Adrenal gland (tissue), 12 donors: ENCODE measurements around the gene TEAD1. TPM values are rescaled to one million over a fixed set of nuclear protein-coding genes. Genes with fewer than 3 reads are reported as not detected.

Experiments
- DNase-seq, 7 donors: peaks; one replicate each; pipeline ENCODE4 v3.0.0-alpha.2; 2019 to 2020
- H3K27ac ChIP-seq, 5 donors: fragments of 200-600 bp; sonication (generic) in 4 of 5; 1 replicate in 3 of 5; 2 replicates in 2 of 5; pipeline versions ENCODE4 v1.5.1 to v1.8.0; 2016 to 2020; ENCODE audit warnings: mild to moderate bottlenecking in 1 of 5
- H3K27me3 ChIP-seq: fragments of 200-600 bp; 2 replicates; pipeline ENCODE4 v1.8.0; 2021
- H3K36me3 ChIP-seq, 2 donors: fragments of 200-600 bp; replicated peaks in 1 of 2; 1 replicate in 1 of 2; 2 replicates in 1 of 2; pipeline versions ENCODE4 v1.5.1 to v1.8.0; 2018 to 2022
- H3K4me1 ChIP-seq, 2 donors: fragments of 200-600 bp; replicated peaks in 1 of 2; 1 replicate in 1 of 2; 2 replicates in 1 of 2; pipeline versions ENCODE4 v1.5.1 to v1.8.0; 2018 to 2021
- H3K4me3 ChIP-seq, 4 donors: fragments of 200-600 bp; sonication (generic) in 3 of 4; one replicate each; pipeline ENCODE4 v1.5.1; 2016 to 2018
- H3K9me3 ChIP-seq, 3 donors: fragments of 200-600 bp; sonication (generic) in 1 of 3; replicated peaks in 1 of 3; 1 replicate in 2 of 3; 2 replicates in 1 of 3; pipeline versions ENCODE4 v1.5.1 to v1.8.0; 2016 to 2021
- POLR2A ChIP-seq, 2 donors: fragments of 450-650 bp; IDR thresholded peaks; one replicate each; pipeline ENCODE4 v1.6.1; 2017; ENCODE audit warnings: antibody characterized with exemption in 2 of 2, mild to moderate bottlenecking in 2 of 2, moderate library complexity in 1 of 2
- WGBS, 4 donors: extraction: QIAGEN DNeasy Blood & Tissue Kit in 2 of 4; methylation state at CpG; one replicate each; pipeline versions ENCODE4 v1.1.5 to v1.1.7; 2013 to 2017; 5-methylcytosine and 5-hydroxymethylcytosine counted together
- intact Hi-C, 2 donors: fragments of 100-400 bp; cut with DNase I; formaldehyde crosslinking; loops; one replicate each; pipeline versions ENCODE4 v1.14.1 to v1.15.0; 2022 to 2023
- polyA plus RNA-seq, 3 donors: library from polyadenylated mRNA; stranded (reverse); fragments of 200-250 nt in 2 of 3; fragments of 350-450 nt in 1 of 3; fragmentation: Illumina TruSeq in 1 of 3; extraction: RNeasy Lipid Tissue Mini Kit (QIAGEN cat#74804) in 1 of 3; gene quantifications; one replicate each; pipeline ENCODE4 v1.2.3, GENCODE V29; 2013 to 2014
- total RNA-seq, 9 donors: library from RNA; depleted of rRNA in 4 of 9; stranded (reverse); fragments of >200 nt in 4 of 9; fragments of 120-200 nt in 1 of 9; fragmentation: NEBNext Ultra II Directional in 1 of 9; extraction: Animal tissue kit (Norgen Biotek cat#: 25700) in 1 of 9; gene quantifications; one replicate each; pipeline versions ENCODE4 v1.1.0 to v1.2.4, GENCODE V29; 2013 to 2023
- TF ChIP-seq, protein P1 (sequence below), 6 experiments: fragments of 450-650 bp in 4 of 6; fragments of 200-600 bp in 2 of 6; sonication (generic) in 1 of 6; IDR thresholded peaks; 1 replicate in 5 of 6; 2 replicates in 1 of 6; pipeline versions ENCODE4 v1.5.1 to v1.8.0; 2016 to 2021; ENCODE audit warnings: antibody characterized with exemption in 6 of 6, mild to moderate bottlenecking in 2 of 6, moderate library complexity in 1 of 6
- donor health status: healthy with polysubstance abuse.
- donor health status: Bipolar disorder and iron deficiency.
- donor health status: DM: yes; HTN: yes; CAD: no.
- donor health status: DM: no; HTN: no; CAD: no.
- donor health status: DM: no; HTN: no; CAD: no.
- donor health status: DM: yes; HTN: yes; CAD: no.

TEAD1 gene
- total and polyA plus RNA-seq, 12 donors = 3.9 to 49.9 (median 35.1) TPM

DNA sequence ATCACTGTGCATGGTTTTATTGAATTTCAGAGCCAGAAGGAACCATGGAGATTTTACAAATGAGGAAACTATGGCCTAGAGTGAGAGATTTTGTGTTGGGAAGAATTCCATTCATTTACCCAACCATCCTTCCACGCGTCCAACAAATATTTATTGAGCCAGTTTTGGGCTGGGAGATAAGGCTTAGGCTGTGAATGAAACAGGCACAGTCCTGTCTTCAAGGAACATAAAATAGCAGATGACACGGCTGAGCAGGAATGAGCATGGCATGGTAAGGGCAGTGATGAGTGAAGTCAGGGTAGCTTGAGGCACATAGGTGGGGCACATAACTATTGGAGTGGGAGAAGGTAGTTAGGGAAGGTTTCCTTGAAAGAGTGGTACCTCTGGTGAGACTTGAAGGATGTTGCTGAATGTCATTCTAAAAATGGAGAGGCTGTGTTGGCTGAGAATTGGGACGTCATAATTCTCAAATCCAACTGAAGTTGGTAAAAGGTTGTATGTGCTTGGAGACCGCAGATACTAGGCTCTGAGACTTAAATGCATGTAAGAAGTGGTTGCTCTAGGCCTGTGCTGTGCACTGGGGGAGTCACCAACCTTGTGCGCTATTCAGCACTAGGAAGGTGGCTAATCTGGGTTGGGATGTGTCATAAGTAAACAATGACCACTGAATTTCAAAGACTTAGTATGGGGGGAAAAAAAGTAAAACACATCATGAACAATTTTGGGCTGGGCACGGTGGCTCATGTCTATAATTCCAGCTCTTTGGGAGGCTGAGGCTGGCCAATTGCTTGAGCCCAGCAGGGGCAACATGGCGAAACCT, 51.9 kb downstream of the TEAD1 start:
- Histone ChIP-seq H3K4me3 (no peak overlapping the region), H3K4me1 (peaks cover 9 to 43% of the 10 kb centered on the region in 2 donors), H3K27me3 (no peaks in the 10 kb centered on the region), H3K9me3 (no peaks in the 10 kb centered on the region), H3K27ac (no peak overlapping the region), H3K36me3 (no peaks in the 10 kb centered on the region)
- DNase-seq = no peak
- intact Hi-C loops = no loop called here
- WGBS, 4 donors = 83 to 88% (median 84%) methylated on average over 8 of the region's 8 CpGs
- TF ChIP-seq POLR2A (IDR thresholded peaks at IDR 0.05) = no peak
- TF ChIP-seq, protein P1, sequence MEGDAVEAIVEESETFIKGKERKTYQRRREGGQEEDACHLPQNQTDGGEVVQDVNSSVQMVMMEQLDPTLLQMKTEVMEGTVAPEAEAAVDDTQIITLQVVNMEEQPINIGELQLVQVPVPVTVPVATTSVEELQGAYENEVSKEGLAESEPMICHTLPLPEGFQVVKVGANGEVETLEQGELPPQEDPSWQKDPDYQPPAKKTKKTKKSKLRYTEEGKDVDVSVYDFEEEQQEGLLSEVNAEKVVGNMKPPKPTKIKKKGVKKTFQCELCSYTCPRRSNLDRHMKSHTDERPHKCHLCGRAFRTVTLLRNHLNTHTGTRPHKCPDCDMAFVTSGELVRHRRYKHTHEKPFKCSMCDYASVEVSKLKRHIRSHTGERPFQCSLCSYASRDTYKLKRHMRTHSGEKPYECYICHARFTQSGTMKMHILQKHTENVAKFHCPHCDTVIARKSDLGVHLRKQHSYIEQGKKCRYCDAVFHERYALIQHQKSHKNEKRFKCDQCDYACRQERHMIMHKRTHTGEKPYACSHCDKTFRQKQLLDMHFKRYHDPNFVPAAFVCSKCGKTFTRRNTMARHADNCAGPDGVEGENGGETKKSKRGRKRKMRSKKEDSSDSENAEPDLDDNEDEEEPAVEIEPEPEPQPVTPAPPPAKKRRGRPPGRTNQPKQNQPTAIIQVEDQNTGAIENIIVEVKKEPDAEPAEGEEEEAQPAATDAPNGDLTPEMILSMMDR (IDR thresholded peaks at IDR 0.05) = no peak

GRCh38 chr11:12727563-12728211, 53.5 kb downstream of the TEAD1 start:
- TF ChIP-seq, protein P1 (IDR thresholded peaks at IDR 0.05) = no peak
- no peak for TF ChIP-seq POLR2A (IDR thresholded peaks at IDR 0.05)
- H3K9me3 ChIP-seq = no peaks in the 10 kb centered on the region
- H3K27me3 ChIP-seq = no peaks in the 10 kb centered on the region
- no peak for DNase-seq
- H3K36me3 ChIP-seq = no peaks in the 10 kb centered on the region
- no peak overlapping the region for H3K27ac ChIP-seq
- 57 to 64% (median 61%) methylated on average over 5 of the region's 5 CpGs for WGBS, 4 donors
- intact Hi-C loops = no loop called here
- peaks cover 9 to 42% of the 10 kb centered on the region in 2 donors for H3K4me1 ChIP-seq
- no peak overlapping the region for H3K4me3 ChIP-seq

DNA sequence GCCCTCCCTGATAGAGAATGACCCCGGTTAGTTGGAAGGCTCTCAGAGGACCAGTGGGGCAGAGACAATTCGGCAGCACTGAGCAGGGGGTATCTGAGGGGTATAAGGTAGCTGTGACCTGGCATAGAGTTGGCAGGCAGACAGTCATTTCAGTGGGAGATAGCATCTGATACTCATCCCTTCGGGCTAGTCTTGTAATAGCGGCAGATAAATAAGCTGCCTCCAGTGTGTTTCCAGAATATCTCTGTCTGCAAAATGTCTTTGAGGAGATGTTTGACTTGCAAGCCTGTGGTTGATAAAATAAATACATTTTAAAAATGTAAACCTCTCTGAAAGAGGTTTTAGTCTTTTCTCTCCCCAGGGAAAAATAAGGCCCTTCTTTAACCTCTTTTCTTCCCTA, 54.2 kb downstream of the TEAD1 start:
- intact Hi-C loops = no loop called here
- TF ChIP-seq POLR2A (IDR thresholded peaks at IDR 0.05) = no peak
- TF ChIP-seq, protein P1 (IDR thresholded peaks at IDR 0.05) = no peak
- H3K9me3 ChIP-seq = no peaks in the 10 kb centered on the region
- H3K4me1 ChIP-seq = peaks cover 9 to 35% of the 10 kb centered on the region in 2 donors
- WGBS, 4 donors = 70 to 84% (median 78%) methylated on average over 4 of the region's 4 CpGs
- no peak overlapping the region for H3K27ac ChIP-seq
- no peak for DNase-seq
- no peak overlapping the region for H3K4me3 ChIP-seq
- no peaks in the 10 kb centered on the region for H3K36me3 ChIP-seq
- H3K27me3 ChIP-seq = no peaks in the 10 kb centered on the region

DNA sequence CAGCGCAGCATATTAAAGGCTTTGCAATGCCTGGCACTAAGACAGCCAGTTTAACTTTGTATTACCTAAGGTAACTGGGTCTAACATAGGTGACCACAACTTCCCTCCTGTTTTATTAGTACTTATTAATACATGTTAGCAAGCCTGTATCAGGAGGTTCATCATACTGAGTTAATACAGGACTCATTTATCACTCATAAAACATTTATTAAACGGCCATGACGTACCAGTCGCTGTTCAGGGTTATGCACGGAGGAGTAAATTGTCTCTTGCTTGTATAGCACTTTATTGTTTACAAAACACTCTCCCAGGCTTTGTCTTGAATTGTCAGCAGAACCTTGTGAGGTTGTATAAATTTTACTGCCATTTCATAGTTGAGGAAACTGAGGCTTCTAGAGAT, 55.7 kb downstream of the TEAD1 start:
- TF ChIP-seq, protein P1 (IDR thresholded peaks at IDR 0.05) = no peak
- TF ChIP-seq POLR2A (IDR thresholded peaks at IDR 0.05) = no peak
- no peak overlapping the region for H3K4me3 ChIP-seq
- H3K36me3 ChIP-seq = no peaks in the 10 kb centered on the region
- 74 to 88% (median 85%) methylated on average over 5 of the region's 5 CpGs for WGBS, 4 donors
- intact Hi-C loops = no loop called here
- no peak overlapping the region for H3K27ac ChIP-seq
- DNase-seq = no peak
- peaks cover 0 to 19% of the 10 kb centered on the region in 2 donors for H3K4me1 ChIP-seq
- H3K9me3 ChIP-seq = no peaks in the 10 kb centered on the region
- no peaks in the 10 kb centered on the region for H3K27me3 ChIP-seq
